OCI-LY7 (cell line): ENCODE measurements around the gene AP3S2. TPM values are rescaled to one million over a fixed set of nuclear protein-coding genes. Genes with fewer than 3 reads are reported as not detected.

Experiments
- BruUV-seq: library from RNA; stranded (reverse); fragments of 400-500 nt; replicated peaks from 2 replicates; lab custom pipeline; 2021; lab: Mats Ljungman, UMichigan
- CTCF ChIA-PET: fragments of 300-600 bp; sonication (Branson Sonifier 250); formaldehyde crosslinking; loops from one replicate; lab custom pipeline; 2022; ENCODE audit warnings: antibody characterized with exemption; ENCODE audit not compliant: unreplicated experiment; lab: Charles Lee
- POLR2A ChIA-PET: fragments of 300-600 bp; sonication (Branson Sonifier 250); formaldehyde crosslinking; loops from one replicate; lab custom pipeline; 2022; ENCODE audit warnings: antibody characterized with exemption; lab: Charles Lee
- DNase-seq: peaks from one replicate; pipeline ENCODE4 v3.0.0-alpha.2; 2015; ENCODE audit warnings: low spot score
- H2AFZ ChIP-seq: fragments of 200-600 bp; sonication (generic), shearing (Covaris generic); 2 replicates; pipeline ENCODE4 v1.6.1; 2014; ENCODE audit warnings: mild to moderate bottlenecking, antibody characterized with exemption, low read length, moderate library complexity
- H3K27ac ChIP-seq: fragments of 200-600 bp; sonication (generic); 2 replicates; pipeline ENCODE4 v1.5.1; 2014; ENCODE audit warnings: mixed run types, low read depth, mild to moderate bottlenecking, moderate library complexity, low read length, inconsistent platforms; ENCODE audit not compliant: poor library complexity, severe bottlenecking
- H3K36me3 ChIP-seq: fragments of 200-600 bp; sonication (generic); 2 replicates; pipeline ENCODE4 v1.6.1; 2014; ENCODE audit warnings: mild to moderate bottlenecking, antibody characterized with exemption, low read length, moderate library complexity, mixed read lengths; ENCODE audit not compliant: insufficient read depth
- H3K4me1 ChIP-seq: fragments of 200-600 bp; sonication (generic); 2 replicates; pipeline ENCODE4 v1.5.1; 2014; ENCODE audit warnings: mild to moderate bottlenecking, low read length; ENCODE audit not compliant: insufficient read depth, poor library complexity, severe bottlenecking
- H3K4me2 ChIP-seq: fragments of 200-600 bp; sonication (generic); 2 replicates; pipeline ENCODE4 v1.6.1; 2014; ENCODE audit warnings: mild to moderate bottlenecking, low read length
- H3K4me3 ChIP-seq: fragments of 200-600 bp; sonication (generic); 2 replicates; pipeline ENCODE4 v1.5.1; 2014; ENCODE audit warnings: mild to moderate bottlenecking, low read depth, low read length; ENCODE audit not compliant: poor library complexity, severe bottlenecking
- H3K79me2 ChIP-seq: fragments of 200-600 bp; sonication (generic); 2 replicates; pipeline ENCODE4 v1.6.1; 2016; ENCODE audit warnings: low read depth, mild to moderate bottlenecking, low read length, moderate library complexity, mixed read lengths; ENCODE audit not compliant: insufficient read depth
- H3K9me2 ChIP-seq: fragments of 200-600 bp; sonication (generic); 2 replicates; pipeline ENCODE4 v1.6.1; 2016; ENCODE audit warnings: mild to moderate bottlenecking, low read length, mixed read lengths; ENCODE audit not compliant: insufficient read depth
- H3K9me3 ChIP-seq: fragments of 200-600 bp; sonication (generic); 2 replicates; pipeline ENCODE4 v1.6.1; 2014; ENCODE audit warnings: mild to moderate bottlenecking, mixed run types, low read length, mixed read lengths
- H4K20me1 ChIP-seq: fragments of 200-600 bp; sonication (generic); 2 replicates; pipeline ENCODE4 v1.6.1; 2014; ENCODE audit warnings: mild to moderate bottlenecking, antibody characterized with exemption, low read length, moderate library complexity, mixed read lengths; ENCODE audit not compliant: insufficient read depth
- EZH2phosphoT487 ChIP-seq: fragments of 200-600 bp; sonication (generic); IDR thresholded peaks from 2 replicates; pipeline ENCODE4 v1.6.1; 2018; ENCODE audit warnings: low read depth, borderline replicate concordance, mild to moderate bottlenecking, mixed run types, antibody characterized with exemption, low read length, moderate library complexity, mixed read lengths
- intact Hi-C: fragments of 100-400 bp; cut with micrococcal nuclease; formaldehyde crosslinking; loops from one replicate; pipeline ENCODE4 v1.10.0; 2022; ENCODE audit not compliant: unreplicated experiment
- total RNA-seq, 2 experiments: library from RNA; depleted of rRNA in 1 of 2; stranded (reverse); fragments of >200 nt in 1 of 2; shearing (Covaris generic) in 1 of 2; gene quantifications; 2 replicates each; pipeline ENCODE4 v1.2.3, GENCODE V29; 2014 to 2022
- TF ChIP-seq, protein P1 (sequence below): fragments of 200-600 bp; sonication (generic); conservative IDR thresholded peaks from 2 replicates; pipeline ENCODE4 v1.5.1; 2014; ENCODE audit warnings: mild to moderate bottlenecking, antibody characterized with exemption, low read length, moderate library complexity, mixed read lengths

AP3S2 gene
- total RNA-seq, 2 experiments from 2014 or later = 20.8 to 30.4 TPM

DNA sequence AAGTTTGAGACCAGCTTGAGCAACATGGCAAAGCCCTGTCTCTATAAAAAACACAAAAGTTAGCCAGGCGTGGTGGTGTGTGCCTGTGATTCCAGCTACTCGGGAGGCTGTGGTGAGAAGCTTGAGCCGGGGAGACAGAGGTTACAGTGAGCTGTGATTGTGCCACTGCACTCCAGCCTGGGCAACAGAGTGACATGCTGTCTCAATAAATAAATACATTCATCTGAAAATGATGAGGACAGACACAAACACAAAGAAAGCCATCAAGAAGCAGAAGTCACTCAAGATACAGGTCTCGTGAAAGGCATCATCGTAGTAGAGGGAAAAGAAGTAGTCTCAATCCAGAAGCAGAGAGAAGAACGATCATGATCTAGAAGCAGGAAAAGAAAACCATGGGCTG lies 18.1 kb downstream of the AP3S2 start:
- Histone ChIP-seq H3K4me2 (no peak overlapping the region), H3K4me3 (no peak overlapping the region), H3K4me1 (peaks cover 5% of the 10 kb centered on the region), H2AFZ (no peak overlapping the region), H3K9me3 (no peaks in the 10 kb centered on the region), H4K20me1 (no peaks in the 10 kb centered on the region), H3K79me2 (no peaks in the 10 kb centered on the region), H3K27ac (no peak overlapping the region), H3K9me2 (no peaks in the 10 kb centered on the region), H3K36me3 (peaks cover 49% of the 10 kb centered on the region)
- POLR2A ChIA-PET = interaction anchor here (1.4 to 2.1 kb wide), 2 partner anchors 11 to 13 kb away, joined by 5 to 12 read pairs; no protein-coding TSS in a partner anchor
- intact Hi-C loops = loop anchor here (1.0 kb wide), 2 partner anchors 115 to 135 kb away; no protein-coding TSS in a partner anchor
- no TSS peak for BruUV-seq
- DNase-seq = no peak
- TF ChIP-seq, protein P1, sequence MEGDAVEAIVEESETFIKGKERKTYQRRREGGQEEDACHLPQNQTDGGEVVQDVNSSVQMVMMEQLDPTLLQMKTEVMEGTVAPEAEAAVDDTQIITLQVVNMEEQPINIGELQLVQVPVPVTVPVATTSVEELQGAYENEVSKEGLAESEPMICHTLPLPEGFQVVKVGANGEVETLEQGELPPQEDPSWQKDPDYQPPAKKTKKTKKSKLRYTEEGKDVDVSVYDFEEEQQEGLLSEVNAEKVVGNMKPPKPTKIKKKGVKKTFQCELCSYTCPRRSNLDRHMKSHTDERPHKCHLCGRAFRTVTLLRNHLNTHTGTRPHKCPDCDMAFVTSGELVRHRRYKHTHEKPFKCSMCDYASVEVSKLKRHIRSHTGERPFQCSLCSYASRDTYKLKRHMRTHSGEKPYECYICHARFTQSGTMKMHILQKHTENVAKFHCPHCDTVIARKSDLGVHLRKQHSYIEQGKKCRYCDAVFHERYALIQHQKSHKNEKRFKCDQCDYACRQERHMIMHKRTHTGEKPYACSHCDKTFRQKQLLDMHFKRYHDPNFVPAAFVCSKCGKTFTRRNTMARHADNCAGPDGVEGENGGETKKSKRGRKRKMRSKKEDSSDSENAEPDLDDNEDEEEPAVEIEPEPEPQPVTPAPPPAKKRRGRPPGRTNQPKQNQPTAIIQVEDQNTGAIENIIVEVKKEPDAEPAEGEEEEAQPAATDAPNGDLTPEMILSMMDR = no peak
- TF ChIP-seq EZH2phosphoT487 = no peak
- CTCF ChIA-PET = interaction anchor here (0.6 to 1.0 kb wide), 2 partner anchors 10 to 89 kb away, joined by 3 read pairs; no protein-coding TSS in a partner anchor

DNA sequence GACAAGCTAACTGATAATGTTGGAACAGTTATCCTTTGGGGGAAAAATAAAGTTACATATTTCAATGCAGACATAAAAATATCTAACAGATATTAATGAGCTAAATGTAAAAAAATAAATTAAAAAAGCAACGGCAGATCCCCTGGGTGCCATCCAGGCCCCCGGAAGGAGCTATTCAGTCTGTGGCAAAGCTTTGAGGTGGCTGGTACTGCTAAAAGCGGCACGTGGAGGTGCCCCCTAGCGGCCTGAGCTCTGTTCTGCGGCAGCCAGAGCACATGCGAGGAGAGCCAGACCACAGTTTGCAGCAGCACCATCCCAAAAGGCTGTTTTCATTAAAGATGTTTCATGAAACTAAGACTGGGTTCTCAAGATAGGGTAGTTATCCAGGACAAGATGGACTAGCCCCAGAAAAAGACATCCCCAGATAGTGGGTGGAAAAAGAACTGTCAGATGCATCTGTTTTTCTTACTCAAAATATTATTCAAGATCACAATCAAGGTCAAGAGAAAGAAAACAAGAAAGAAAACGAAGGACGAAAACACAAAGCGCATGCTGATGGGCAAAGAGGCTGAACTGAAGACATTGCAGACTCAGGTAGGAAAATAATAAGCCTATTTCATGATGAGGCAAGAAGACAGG lies 18.7 kb downstream of the AP3S2 start:
- Histone ChIP-seq H3K9me3 (no peaks in the 10 kb centered on the region), H3K4me1 (peaks cover 5% of the 10 kb centered on the region), H3K36me3 (peaks cover 53% of the 10 kb centered on the region), H3K9me2 (no peaks in the 10 kb centered on the region), H2AFZ (peak overlapping the region; percentile 10; the same call in 1 of the 2 replicates), H3K4me2 (no peak overlapping the region), H3K27ac (no peak overlapping the region), H3K79me2 (no peaks in the 10 kb centered on the region), H3K4me3 (no peak overlapping the region), H4K20me1 (no peaks in the 10 kb centered on the region)
- intact Hi-C loops = loop anchor here (1.0 kb wide), 2 partner anchors 115 to 135 kb away; no protein-coding TSS in a partner anchor
- no peak for TF ChIP-seq EZH2phosphoT487
- TF ChIP-seq, protein P1 = peak; percentile 99
- POLR2A ChIA-PET = interaction anchor here (0.6 to 2.1 kb wide), 11 partner anchors 8 to 572 kb away, joined by 3 to 12 read pairs (median 5); partner anchors contain the start of gene AP3S2
- BruUV-seq = no TSS peak
- DNase-seq = peak; percentile 87
- CTCF ChIA-PET = interaction anchor here (0.6 to 1.1 kb wide), 5 partner anchors 13 to 115 kb away, joined by 3 to 5 read pairs (median 3); no protein-coding TSS in a partner anchor
